GM18508 (cell line): ENCODE measurements around the gene MCHR2.
"Not testable (repeated sequence)": the region's sequence is repeated elsewhere in the genome, so short reads cannot be mapped to it uniquely, and the experiment has no call there.

Experiments used
- ATAC-seq: cut with Tn5 transposase; IDR thresholded peaks from one replicate; pipeline ENCODE4 v1.9.1; 2021; ENCODE audit warnings: moderate number of reproducible peaks; ENCODE audit not compliant: insufficient read depth, unreplicated experiment

MCHR2 gene

DNA sequence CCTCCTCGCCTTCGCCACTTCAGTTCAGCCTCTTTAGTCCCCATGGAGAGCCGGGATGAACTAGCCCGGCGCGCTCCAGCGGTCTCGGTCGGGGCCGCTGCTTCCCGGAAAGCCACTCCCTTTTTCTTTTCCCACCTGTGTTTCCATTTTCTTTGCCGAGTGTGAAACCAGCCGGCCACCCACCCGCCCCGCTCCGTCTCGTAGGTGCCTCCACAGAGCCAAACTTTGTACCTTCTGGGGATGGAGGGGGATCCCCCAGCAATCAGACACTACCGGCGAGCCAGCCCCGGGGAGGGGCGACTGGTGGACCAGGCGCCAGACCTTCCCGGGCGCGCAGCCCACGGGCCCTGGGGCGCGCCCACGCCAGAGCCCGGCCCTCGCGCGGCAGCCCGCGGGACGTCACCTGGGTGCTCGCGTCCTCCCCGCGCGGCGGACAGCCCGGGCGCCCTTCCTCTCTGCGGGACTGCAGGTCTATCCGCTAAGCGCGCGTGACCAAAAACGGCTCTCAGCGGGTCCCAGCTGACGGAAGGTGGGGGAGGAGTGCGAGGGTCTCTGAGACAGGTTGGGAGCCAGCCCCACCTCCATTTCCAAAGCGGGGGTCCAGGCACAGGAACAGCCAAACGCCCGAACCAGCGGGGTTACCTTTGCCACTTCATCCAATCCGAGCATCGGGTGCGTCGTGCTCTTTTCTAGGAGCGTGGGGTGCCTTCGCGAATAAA lies at the start of gene MCHR2:
MCHR2 (minus strand) TSS at position 691 of the 719 bp plus-strand sequence. CDS start 38,076 bp downstream, outside the sequence.
- ATAC-seq: no peak

- ATAC-seq: not testable (repeated sequence)
Observed at GRCh38 chr6:100038546-100038945, 44.5 kb upstream of the MCHR2 start.

- ATAC-seq: no peak
Observed at GRCh38 chr6:100035873-100036653, 42.0 kb upstream of the MCHR2 start.

DNA sequence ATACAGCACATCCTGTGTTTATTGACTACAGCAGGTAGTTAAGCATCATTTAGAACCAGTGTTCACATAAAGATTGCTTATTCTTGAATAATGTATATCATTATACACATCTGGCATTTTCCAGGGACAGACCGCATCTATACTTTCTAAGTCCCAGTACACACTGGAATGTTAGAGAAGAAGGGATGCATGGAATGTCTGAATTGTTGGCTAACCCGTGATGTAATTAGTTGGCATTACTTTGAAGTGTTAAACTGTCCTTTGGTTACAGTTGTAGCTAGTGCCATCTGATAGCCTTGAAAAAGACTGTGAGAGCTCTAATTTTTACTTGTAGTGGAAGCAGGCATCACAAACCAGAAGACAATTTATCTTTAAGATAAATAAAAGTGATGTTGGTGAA lies 29.8 kb upstream of the MCHR2 start:
- no peak for ATAC-seq

GRCh38 chr6:100022847-100023246 lies 28.8 kb upstream of the MCHR2 start:
- no peak for ATAC-seq

- no peak for ATAC-seq
Observed at GRCh38 chr6:100008857-100009256, 14.8 kb upstream of the MCHR2 start.

DNA sequence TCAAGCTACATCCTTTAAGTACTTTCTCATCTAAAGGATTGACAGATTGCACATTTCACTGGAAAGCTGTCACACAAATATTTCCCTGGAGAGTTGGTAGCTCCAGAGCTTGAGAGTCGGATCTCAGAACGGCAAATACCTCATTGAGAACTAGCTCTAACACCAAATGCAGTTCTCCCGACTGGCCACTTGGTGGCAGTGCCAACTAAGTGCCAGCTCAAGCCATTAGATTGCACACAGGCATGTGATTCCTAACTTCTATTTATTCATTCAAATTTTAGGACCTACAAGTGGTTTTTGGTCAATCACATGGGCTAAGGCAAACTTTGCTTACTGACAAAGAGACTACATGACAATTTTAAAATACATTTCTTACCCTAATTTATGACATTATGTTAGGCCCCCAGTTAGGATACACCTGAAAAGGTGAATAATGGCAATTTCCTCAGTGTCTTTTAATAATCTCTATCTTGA lies 7.9 kb upstream of the MCHR2 start:
- ATAC-seq: peak; percentile 88

GRCh38 chr6:99997141-99997540 lies 3.1 kb upstream of the MCHR2 start:
- ATAC-seq: no peak

DNA sequence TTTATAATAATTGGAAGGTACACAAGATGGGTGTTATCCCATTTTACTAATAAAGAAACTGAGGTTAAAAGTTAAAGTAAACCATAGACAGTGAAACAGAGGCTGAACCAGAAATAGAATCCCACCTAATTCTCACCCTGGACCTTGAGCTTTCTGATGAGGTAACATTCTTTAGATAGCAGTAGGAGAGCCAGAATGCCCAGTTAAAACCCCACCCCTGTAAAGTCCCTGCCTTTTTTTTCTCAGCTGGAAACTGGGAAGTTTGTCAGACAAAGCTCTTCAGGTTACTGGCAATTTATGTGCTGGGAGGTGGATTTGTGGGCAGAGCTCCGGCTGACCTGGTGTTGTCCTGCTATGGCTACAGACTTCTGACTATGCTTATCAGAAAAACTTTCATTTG lies 1.9 kb upstream of the MCHR2 start:
- ATAC-seq: no peak

- no peak for ATAC-seq
Observed at GRCh38 chr6:99993146-99993532, 884 bp downstream of the MCHR2 start.

DNA sequence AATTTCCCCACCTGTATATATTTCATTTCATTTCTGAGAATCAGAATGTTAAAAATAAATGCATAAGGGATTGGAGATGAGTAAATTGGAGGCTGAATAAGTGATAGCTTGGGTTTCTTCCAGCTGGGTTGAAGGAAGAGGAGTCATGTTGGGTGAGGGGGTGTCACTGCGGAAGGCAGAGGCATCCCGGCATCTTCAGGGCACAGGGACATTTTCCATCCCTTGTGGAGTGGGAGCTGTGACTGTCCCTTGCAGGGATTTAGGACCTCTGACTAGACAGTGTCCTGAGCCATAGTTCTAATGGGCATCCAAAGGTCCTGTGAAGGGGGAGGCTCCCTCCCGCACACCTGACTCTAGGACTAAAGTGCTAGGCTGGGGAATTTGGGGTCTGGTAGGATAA lies 2.1 kb downstream of the MCHR2 start:
- ATAC-seq: no peak

DNA sequence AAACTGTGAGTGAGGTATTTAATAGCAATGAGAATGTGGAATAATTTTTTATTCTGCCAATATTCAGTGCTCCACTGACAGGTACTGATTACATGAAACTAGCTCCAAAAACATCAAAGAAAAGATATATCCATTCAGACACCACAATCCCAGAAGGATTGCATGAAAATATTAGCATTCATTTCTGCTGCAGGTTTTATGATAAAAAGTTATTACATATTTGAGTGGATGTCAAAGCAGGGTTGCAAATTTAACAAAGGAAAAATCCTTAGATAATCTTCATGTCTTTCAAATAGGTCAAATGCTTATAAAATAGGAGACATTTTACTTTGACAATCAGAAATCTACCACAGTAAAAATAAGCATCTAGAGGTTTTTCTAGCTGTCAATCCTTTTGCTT lies 13.3 kb downstream of the MCHR2 start:
- no peak for ATAC-seq

- no peak for ATAC-seq
Observed at GRCh38 chr6:99979953-99980352, 14.1 kb downstream of the MCHR2 start.

- no peak for ATAC-seq
Observed at GRCh38 chr6:99967052-99967451, 27.0 kb downstream of the MCHR2 start.

DNA sequence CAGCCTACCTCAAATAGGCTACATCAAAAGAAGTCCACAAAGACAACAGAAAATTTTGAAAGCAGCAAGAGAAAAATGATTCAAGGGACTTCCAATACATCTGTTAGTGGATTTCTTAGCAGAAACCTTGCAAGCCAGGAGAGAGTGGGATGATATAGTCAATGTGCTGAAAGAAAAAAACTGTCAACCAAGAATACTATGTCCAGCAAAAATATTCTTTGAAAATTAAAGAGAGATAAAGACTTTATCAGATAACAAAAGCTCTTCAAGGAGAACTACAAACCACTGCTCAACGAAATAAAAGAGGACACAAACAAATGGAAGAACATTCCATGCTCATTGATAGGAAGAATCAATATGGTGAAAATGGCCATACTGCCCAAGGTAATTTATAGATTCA lies 34.0 kb downstream of the MCHR2 start:
- no peak for ATAC-seq

GRCh38 chr6:99951016-99951805 lies 42.8 kb downstream of the MCHR2 start:
- no peak for ATAC-seq

GRCh38 chr6:99946005-99946404 lies 48.0 kb downstream of the MCHR2 start:
- no peak for ATAC-seq

DNA sequence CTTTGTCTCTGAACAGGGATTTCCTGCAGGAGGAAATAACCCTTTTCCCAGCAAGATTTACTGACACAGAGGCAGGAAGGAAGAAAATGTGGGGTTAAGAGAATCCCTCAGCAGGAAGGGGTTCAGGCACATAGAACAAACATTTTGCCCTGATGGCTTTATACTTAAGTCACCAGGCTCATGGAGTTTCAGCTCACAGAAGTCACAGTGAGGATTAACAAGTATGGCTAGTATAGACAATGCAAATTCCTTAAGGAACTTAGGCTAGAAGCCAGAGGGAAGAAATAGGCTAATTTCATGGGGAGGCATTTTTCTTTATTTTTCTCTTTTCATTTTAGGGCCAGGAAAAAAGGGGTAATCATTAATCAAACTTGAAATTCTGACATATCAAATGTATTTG lies 50.2 kb downstream of the MCHR2 start:
- ATAC-seq: no peak

- no peak for ATAC-seq
Observed at GRCh38 chr6:99940582-99940981, 53.4 kb downstream of the MCHR2 start.

DNA sequence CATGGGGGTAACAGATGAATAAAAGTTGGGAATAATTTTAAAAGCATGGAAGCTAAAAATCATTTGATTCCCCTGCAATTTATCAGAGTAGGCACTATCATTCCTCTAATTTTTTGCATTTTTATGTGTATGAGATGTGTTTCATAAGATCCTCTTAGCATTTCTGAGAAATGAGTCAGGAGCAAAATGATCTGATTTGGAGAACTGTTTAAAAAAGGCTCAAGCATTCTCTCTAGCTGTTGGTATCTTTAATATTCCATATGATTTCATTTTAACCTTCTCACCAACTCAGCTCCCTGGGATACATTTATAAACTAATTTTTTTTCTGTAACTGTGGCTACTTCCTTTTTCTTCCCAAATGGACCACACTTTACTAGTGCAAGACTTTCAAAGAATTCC lies 60.9 kb downstream of the MCHR2 start:
- ATAC-seq: no peak

GRCh38 chr6:99912657-99913056 lies 81.4 kb downstream of the MCHR2 start:
- no peak for ATAC-seq
